Measurements from ENCODE around the gene GON4L.

DNA sequence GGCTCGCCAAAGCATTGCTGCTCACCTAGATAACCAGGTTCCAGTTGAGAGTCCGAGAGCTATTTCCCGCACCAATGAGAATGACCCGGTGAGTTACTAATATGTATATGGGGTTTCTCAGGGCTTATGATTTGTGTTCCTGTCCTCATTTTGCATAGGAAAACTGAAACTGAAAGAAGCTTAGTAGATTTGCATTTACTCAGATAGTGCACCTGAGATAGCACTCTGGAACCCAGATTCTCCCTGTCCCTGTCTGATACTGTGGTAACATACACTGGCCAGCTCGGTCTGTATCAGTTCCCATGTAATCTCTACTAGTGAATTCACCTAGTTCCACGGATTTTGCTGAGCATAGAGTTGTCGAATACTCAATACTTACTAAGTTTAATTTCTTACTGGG is 140.0 kb downstream of the GON4L start:
- TF ChIP-seq ZNF317 (CRISPR knock-in tag; IDR thresholded peaks at IDR 0.05; ENCODE audit: borderline replicate concordance, low read depth) (no peak), ZNF232 (CRISPR knock-in tag; IDR thresholded peaks at IDR 0.05) (no peak), ETV6 (CRISPR knock-in tag; IDR thresholded peaks at IDR 0.05) (no peak), RELA (CRISPR knock-in tag; IDR thresholded peaks at IDR 0.05; ENCODE audit: borderline replicate concordance) (no peak)
- TF ChIP-seq, protein P1, sequence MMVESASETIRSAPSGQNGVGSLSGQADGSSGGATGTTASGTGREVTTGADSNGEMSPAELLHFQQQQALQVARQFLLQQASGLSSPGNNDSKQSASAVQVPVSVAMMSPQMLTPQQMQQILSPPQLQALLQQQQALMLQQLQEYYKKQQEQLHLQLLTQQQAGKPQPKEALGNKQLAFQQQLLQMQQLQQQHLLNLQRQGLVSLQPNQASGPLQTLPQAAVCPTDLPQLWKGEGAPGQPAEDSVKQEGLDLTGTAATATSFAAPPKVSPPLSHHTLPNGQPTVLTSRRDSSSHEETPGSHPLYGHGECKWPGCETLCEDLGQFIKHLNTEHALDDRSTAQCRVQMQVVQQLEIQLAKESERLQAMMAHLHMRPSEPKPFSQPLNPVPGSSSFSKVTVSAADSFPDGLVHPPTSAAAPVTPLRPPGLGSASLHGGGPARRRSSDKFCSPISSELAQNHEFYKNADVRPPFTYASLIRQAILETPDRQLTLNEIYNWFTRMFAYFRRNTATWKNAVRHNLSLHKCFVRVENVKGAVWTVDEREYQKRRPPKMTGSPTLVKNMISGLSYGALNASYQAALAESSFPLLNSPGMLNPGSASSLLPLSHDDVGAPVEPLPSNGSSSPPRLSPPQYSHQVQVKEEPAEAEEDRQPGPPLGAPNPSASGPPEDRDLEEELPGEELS (CRISPR knock-in tag; IDR thresholded peaks at IDR 0.05): no peak
- TF ChIP-seq, protein P2, sequence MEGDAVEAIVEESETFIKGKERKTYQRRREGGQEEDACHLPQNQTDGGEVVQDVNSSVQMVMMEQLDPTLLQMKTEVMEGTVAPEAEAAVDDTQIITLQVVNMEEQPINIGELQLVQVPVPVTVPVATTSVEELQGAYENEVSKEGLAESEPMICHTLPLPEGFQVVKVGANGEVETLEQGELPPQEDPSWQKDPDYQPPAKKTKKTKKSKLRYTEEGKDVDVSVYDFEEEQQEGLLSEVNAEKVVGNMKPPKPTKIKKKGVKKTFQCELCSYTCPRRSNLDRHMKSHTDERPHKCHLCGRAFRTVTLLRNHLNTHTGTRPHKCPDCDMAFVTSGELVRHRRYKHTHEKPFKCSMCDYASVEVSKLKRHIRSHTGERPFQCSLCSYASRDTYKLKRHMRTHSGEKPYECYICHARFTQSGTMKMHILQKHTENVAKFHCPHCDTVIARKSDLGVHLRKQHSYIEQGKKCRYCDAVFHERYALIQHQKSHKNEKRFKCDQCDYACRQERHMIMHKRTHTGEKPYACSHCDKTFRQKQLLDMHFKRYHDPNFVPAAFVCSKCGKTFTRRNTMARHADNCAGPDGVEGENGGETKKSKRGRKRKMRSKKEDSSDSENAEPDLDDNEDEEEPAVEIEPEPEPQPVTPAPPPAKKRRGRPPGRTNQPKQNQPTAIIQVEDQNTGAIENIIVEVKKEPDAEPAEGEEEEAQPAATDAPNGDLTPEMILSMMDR (IDR thresholded peaks at IDR 0.05): no peak
- TF ChIP-seq, protein P3, sequence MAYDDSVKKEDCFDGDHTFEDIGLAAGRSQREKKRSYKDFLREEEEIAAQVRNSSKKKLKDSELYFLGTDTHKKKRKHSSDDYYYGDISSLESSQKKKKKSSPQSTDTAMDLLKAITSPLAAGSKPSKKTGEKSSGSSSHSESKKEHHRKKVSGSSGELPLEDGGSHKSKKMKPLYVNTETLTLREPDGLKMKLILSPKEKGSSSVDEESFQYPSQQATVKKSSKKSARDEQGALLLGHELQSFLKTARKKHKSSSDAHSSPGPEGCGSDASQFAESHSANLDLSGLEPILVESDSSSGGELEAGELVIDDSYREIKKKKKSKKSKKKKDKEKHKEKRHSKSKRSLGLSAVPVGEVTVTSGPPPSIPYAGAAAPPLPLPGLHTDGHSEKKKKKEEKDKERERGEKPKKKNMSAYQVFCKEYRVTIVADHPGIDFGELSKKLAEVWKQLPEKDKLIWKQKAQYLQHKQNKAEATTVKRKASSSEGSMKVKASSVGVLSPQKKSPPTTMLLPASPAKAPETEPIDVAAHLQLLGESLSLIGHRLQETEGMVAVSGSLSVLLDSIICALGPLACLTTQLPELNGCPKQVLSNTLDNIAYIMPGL (CRISPR knock-in tag; IDR thresholded peaks at IDR 0.05): no peak
- TF ChIP-seq, protein P4, sequence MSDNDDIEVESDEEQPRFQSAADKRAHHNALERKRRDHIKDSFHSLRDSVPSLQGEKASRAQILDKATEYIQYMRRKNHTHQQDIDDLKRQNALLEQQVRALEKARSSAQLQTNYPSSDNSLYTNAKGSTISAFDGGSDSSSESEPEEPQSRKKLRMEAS (CRISPR knock-in tag; IDR thresholded peaks at IDR 0.05): no peak
- TF ChIP-seq, protein P5, sequence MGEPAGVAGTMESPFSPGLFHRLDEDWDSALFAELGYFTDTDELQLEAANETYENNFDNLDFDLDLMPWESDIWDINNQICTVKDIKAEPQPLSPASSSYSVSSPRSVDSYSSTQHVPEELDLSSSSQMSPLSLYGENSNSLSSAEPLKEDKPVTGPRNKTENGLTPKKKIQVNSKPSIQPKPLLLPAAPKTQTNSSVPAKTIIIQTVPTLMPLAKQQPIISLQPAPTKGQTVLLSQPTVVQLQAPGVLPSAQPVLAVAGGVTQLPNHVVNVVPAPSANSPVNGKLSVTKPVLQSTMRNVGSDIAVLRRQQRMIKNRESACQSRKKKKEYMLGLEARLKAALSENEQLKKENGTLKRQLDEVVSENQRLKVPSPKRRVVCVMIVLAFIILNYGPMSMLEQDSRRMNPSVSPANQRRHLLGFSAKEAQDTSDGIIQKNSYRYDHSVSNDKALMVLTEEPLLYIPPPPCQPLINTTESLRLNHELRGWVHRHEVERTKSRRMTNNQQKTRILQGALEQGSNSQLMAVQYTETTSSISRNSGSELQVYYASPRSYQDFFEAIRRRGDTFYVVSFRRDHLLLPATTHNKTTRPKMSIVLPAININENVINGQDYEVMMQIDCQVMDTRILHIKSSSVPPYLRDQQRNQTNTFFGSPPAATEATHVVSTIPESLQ (CRISPR knock-in tag; IDR thresholded peaks at IDR 0.05): no peak
